Lower leg skin (tissue), 4 donors: ENCODE data around the gene PQBP1. TPM values are rescaled to one million over a fixed set of nuclear protein-coding genes. Genes with fewer than 3 reads are reported as not detected.
A peak's percentile ranks its signal among the peaks of the same experiment; 100 is the strongest.

Experiments used
- DNase-seq, 2 donors: peaks; one replicate each; pipeline ENCODE4 v3.0.0-alpha.2; 2019; ENCODE audit warnings: low spot score in 2 of 2
- H3K4me3 ChIP-seq: fragments of 200-600 bp; sonication (generic); 2 replicates; pipeline ENCODE4 v1.5.1; 2017; ENCODE audit warnings: mild to moderate bottlenecking, low read depth; ENCODE audit not compliant: poor library complexity, severe bottlenecking
- POLR2A ChIP-seq, 2 donors: fragments of 450-650 bp; IDR thresholded peaks; one replicate each; pipeline ENCODE4 v1.6.1; 2016 to 2017; ENCODE audit warnings: antibody characterized with exemption in 2 of 2, mild to moderate bottlenecking in 1 of 2, moderate library complexity in 1 of 2
- WGBS, 2 donors: methylation state at CpG; one replicate each; pipeline ENCODE4 v1.1.5; 2018; 5-methylcytosine and 5-hydroxymethylcytosine counted together
- intact Hi-C: fragments of 100-400 bp; cut with DNase I; formaldehyde crosslinking; loops from one replicate; pipeline ENCODE4 v1.15.0; 2023; ENCODE audit warnings: low total_unique reads
- total RNA-seq, 4 donors: library from RNA; depleted of rRNA; stranded (reverse); fragments of >200 nt; gene quantifications; one replicate each; pipeline ENCODE4 v1.1.0, GENCODE V29; 2016
- TF ChIP-seq, protein P1 (sequence below), 3 donors: fragments of 450-650 bp; IDR thresholded peaks; one replicate each; pipeline ENCODE4 v1.5.1; 2016; ENCODE audit warnings: antibody characterized with exemption in 3 of 3, mild to moderate bottlenecking in 3 of 3, moderate library complexity in 2 of 3

PQBP1 gene
- total RNA-seq, 4 donors from 2014 or later: 68.0 to 88.6 (median 73.6) TPM

DNA sequence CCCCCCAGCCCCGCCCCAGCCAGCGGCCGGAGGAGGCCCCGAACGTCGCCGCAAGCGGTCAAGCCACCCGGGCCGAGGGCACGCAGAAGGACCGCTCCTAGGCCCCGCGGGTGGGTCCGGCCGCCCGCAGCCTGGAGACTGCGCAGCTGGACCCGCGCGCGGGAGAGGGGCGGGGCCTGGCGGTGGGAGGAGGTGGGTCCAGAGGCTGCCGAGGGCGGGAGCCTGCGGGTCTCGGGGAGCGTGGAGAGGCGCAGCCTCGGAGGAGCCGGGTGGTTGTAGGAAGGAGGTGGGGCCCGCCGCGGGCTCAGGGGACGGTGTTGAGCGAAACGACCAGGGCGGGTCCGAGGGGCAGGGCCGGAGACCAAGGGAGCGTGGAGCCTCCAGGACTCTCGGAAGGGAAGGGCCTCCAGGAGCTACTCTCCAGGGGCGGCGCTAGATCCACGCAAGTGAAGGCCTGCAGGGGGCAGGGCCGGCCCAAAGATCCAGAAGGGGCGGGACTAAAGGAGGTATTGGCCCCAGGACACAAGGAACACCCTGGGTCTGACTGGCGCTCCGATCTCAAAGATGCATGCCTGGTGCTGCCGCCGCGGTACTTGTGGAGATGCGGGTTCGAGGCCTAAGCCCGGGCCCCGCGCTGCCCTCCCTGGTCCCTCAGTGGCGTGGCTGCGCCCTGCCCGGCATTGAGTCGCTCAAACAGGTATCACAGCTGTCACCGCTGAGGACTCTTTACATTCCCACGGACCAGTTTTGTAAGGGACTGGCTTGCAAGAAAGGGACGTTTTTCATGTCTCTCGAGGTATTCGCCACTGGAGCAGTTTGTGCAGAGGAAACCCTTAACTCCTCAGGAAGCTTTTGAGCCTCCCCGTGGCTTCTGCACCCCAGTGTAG is 6.1 kb upstream of the PQBP1 start:
- H3K4me3 ChIP-seq: peak overlapping the region; percentile 25
- WGBS, 2 donors: 7 to 42% methylated on average over 16 to 68 of the region's 68 CpGs
- intact Hi-C loops: no loop called here
- peak; percentile 79 to 96 for DNase-seq
- TF ChIP-seq, protein P1, sequence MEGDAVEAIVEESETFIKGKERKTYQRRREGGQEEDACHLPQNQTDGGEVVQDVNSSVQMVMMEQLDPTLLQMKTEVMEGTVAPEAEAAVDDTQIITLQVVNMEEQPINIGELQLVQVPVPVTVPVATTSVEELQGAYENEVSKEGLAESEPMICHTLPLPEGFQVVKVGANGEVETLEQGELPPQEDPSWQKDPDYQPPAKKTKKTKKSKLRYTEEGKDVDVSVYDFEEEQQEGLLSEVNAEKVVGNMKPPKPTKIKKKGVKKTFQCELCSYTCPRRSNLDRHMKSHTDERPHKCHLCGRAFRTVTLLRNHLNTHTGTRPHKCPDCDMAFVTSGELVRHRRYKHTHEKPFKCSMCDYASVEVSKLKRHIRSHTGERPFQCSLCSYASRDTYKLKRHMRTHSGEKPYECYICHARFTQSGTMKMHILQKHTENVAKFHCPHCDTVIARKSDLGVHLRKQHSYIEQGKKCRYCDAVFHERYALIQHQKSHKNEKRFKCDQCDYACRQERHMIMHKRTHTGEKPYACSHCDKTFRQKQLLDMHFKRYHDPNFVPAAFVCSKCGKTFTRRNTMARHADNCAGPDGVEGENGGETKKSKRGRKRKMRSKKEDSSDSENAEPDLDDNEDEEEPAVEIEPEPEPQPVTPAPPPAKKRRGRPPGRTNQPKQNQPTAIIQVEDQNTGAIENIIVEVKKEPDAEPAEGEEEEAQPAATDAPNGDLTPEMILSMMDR (IDR thresholded peaks at IDR 0.05): no peak
- no peak for TF ChIP-seq POLR2A (IDR thresholded peaks at IDR 0.05)

DNA sequence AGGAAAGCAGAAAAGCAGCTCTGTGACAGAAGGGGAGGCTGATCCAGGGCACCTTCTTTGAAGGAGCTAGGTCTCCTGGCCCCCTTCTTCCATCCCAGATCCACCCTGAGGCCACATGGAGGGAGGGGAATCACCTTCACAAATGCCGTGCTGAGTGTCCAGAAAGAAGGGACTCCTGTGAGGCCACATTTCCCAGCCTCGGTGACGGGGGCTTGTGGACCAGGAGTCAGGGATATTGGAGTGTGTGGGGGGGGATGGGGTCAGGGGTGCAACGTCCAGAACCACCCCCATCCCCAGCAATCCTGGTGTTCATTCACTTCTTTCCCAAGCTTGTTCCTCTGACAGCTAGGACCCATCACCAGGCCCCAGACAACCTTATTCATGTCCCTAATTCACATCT is 4.8 kb upstream of the PQBP1 start:
- H3K4me3 ChIP-seq: no peak overlapping the region
- no peak for DNase-seq
- intact Hi-C loops: no loop called here
- no peak for TF ChIP-seq POLR2A (IDR thresholded peaks at IDR 0.05)
- TF ChIP-seq, protein P1 (IDR thresholded peaks at IDR 0.05): no peak
- WGBS, 2 donors: 74 to 75% methylated on average over 4 of the region's 4 CpGs

DNA sequence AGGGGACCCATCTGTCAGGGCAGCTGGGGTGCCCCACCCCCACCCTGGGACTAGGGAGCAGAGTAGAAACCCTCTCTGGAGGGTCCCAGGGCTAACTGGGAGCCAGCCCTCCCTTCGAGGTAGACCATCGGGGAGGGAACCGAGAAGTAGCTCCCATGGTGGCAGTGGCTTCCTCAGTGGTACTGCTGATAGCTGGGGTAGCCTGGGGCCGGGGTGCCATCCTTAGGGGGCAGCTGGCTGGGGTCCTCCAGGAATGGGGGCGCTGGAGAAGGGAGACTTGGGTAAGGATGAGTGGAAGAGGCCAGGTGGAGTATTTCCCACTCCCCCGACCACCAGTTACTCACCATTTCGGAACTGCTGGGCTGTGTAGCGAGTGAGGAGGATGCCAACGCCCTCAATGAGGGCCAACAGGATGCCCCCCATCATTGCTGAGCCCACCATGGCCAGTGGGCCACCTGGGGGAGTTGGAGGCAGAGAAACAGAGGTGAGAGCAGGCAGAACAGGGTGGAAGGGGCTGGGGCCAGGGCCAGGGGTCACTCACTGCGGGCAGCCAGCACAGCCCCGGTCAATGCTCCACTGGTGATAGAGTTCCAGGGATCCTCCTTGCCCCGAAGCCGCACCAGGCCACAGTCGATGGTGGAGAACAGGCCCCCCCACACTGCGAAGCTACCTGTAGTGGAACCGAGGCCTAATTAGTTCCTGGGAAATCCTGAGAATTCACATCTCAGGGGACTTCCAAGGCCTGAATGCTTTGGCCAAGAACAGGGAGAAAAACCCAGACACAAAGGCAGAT is 4.0 kb upstream of the PQBP1 start:
- 84 to 95% methylated on average over 14 to 16 of the region's 16 CpGs for WGBS, 2 donors
- no peak for DNase-seq

DNA sequence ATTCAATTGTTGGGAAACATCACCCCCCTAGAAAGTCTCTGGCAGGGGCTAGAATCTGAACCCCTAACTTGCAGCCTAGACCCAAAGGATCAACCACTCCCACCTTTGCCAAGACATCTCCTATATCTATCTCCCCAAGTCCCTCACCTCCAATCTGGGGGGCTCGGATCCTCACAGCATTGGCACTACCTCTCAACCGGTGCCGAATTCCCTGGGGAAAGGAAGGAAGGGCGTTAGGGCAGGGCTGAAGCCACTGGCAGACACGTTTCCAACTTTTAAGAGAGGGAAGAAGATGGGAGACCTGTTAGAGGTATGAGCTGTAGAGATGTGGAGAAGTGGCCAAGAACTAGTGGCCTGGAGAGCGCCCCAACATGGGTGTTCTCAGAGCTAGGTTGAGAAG is 2.8 kb upstream of the PQBP1 start:
- WGBS, 2 donors: 71 to 91% methylated on average over 6 of the region's 6 CpGs
- intact Hi-C loops: no loop called here
- DNase-seq: peak in 1 of 2 donors; percentile 29
- no peak overlapping the region for H3K4me3 ChIP-seq
- TF ChIP-seq POLR2A (IDR thresholded peaks at IDR 0.05): no peak
- TF ChIP-seq, protein P1 (IDR thresholded peaks at IDR 0.05): no peak

More for the DNA sequence above, 4.0 kb upstream of the PQBP1 start:
- H3K4me3 ChIP-seq: no peak overlapping the region
- TF ChIP-seq, protein P1 (IDR thresholded peaks at IDR 0.05): no peak
- TF ChIP-seq POLR2A (IDR thresholded peaks at IDR 0.05): no peak
- intact Hi-C loops: no loop called here

DNA sequence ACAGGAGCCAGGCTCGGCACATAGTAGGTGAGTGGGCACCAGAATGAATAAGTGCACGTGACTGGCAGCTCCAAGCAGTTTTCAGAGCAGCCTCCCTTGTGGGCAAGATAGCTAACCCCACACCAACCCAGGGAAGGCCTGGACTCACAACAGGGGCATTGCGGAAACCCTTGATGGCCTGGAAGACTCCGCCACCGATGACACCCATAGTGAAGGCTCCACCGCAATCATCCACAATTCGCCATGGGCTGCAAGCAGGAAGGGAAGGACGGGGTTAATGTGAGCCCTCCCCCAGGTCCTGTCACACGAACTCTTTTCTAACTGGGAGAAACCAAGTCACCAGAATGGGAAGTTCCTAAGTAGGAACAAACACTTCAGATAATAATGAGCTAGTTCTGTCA is 1.1 kb upstream of the PQBP1 start:
- intact Hi-C loops: no loop called here
- H3K4me3 ChIP-seq: no peak overlapping the region
- peak in 1 of 2 donors; percentile 73 for DNase-seq
- 38 to 67% methylated on average over 9 of the region's 9 CpGs for WGBS, 2 donors
- TF ChIP-seq, protein P1 (IDR thresholded peaks at IDR 0.05): no peak
- TF ChIP-seq POLR2A (IDR thresholded peaks at IDR 0.05): no peak
